Stimulated activated memory B cell treated with anti-CD40 and anti-IgM and Interleukin-4, amounts not matched to agents 10 μg/mL and 1 μg/mL and 100 μg/mL, for 72 hours (primary cell): Measurements from ENCODE around the gene ZDHHC21.
A peak's percentile ranks its signal among the peaks of the same experiment; 100 is the strongest.

ENCODE experiments used
- ATAC-seq: fragments of 150-1000 bp; cut with Tn5 transposase; 2 replicates; pipeline ENCODE4 v1.10.0; 2021
- H3K27ac Mint-ChIP-seq: one replicate; pipeline ENCODE4 v1.8.0; 2022; ENCODE audit warnings: mild to moderate bottlenecking, mixed read lengths
- H3K27me3 Mint-ChIP-seq: one replicate; pipeline ENCODE4 v1.8.0; 2022; ENCODE audit warnings: mixed read lengths
- H3K36me3 Mint-ChIP-seq: one replicate; pipeline ENCODE4 v1.8.0; 2022; ENCODE audit warnings: mixed read lengths
- H3K4me1 Mint-ChIP-seq: one replicate; pipeline ENCODE4 v1.8.0; 2022; ENCODE audit warnings: mixed read lengths
- H3K4me3 Mint-ChIP-seq: one replicate; pipeline ENCODE4 v1.8.0; 2022; ENCODE audit warnings: mild to moderate bottlenecking, moderate library complexity, mixed read lengths
- H3K9me3 Mint-ChIP-seq: one replicate; pipeline ENCODE4 v1.8.0; 2022; ENCODE audit warnings: mixed read lengths

The ZDHHC21 gene, protein sequence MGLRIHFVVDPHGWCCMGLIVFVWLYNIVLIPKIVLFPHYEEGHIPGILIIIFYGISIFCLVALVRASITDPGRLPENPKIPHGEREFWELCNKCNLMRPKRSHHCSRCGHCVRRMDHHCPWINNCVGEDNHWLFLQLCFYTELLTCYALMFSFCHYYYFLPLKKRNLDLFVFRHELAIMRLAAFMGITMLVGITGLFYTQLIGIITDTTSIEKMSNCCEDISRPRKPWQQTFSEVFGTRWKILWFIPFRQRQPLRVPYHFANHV

GRCh38 chr9:14693251-14693861, at the start of gene ZDHHC21:
ZDHHC21 (minus strand) TSS chr9:14693432; CDS start chr9:14674340, 19,092 bp downstream.
- H3K4me3 Mint-ChIP-seq: peak within 1 kb of the TSS; percentile 98
- ATAC-seq: peak; percentile 92
- H3K4me1 Mint-ChIP-seq: peaks cover 55% of the 10 kb centered on the region
- H3K27ac Mint-ChIP-seq: peak within 1 kb of the TSS; percentile 91
- no peaks in the 10 kb centered on the region for H3K9me3 Mint-ChIP-seq
- H3K36me3 Mint-ChIP-seq: peaks cover 16% of the 10 kb centered on the region
- H3K27me3 Mint-ChIP-seq: no peaks in the 10 kb centered on the region

- ATAC-seq: no peak
- Mint-ChIP-seq H3K27ac (no peak overlapping the region), H3K9me3 (peaks cover 4% of the 10 kb centered on the region), H3K4me1 (no peaks in the 10 kb centered on the region), H3K4me3 (no peak overlapping the region), H3K27me3 (peaks cover 12% of the 10 kb centered on the region), H3K36me3 (no peaks in the 10 kb centered on the region)
Measured at GRCh38 chr9:14741369-14741768, 48.1 kb upstream of the ZDHHC21 start.

DNA sequence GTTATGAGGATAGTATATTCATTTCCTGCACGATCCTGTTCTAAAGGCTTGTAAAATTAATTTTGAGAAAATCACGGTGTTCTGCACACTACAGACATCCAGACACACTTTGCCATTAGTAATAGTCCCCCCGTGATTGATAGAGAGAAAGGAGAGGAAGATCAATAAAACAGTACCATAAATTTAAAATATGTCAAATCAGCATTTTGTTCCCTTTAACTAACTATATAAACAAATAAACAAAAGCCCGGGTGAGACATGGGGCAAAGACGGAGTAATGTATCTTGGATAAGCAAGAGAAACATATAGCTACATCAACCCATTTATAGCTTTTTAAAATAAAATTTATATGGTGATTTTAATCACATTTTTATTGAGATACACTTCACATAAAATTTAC, 39.9 kb upstream of the ZDHHC21 start:
- H3K27me3 Mint-ChIP-seq: peaks cover 19% of the 10 kb centered on the region
- no peaks in the 10 kb centered on the region for H3K9me3 Mint-ChIP-seq
- no peaks in the 10 kb centered on the region for H3K4me1 Mint-ChIP-seq
- H3K36me3 Mint-ChIP-seq: no peaks in the 10 kb centered on the region
- no peak overlapping the region for H3K27ac Mint-ChIP-seq
- no peak overlapping the region for H3K4me3 Mint-ChIP-seq
- ATAC-seq: no peak

DNA sequence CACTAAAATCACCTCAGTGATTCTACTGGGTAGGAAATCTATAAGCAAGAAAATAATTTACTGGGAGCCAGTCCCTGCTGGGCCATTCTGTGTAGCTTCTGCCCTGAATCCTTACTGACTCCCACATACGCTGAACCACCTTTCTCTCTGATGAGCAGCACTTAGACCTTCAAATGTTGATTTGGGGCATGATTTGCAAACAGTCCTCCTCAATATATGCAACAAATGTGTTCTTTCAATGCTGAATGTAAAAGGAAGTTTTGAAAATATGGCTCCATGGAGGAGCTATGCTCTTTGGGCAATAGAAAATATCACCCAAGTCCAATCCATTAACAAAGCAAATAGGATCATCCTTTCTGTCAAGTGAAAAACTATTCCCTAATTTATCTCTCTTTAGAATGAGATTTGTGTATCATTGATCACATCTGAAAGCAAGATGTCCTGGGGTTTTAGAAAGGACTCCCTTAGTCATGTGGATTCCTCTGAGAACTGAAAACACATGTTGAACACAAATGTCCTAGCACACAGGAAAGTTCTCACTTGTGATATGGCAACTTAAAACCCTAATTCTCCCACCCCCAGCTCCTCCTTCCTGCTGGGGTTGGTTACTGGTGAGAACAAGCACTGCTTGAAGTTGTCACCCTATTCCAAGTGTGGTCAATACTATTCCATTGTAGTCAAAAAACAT, 38.2 kb upstream of the ZDHHC21 start:
- no peaks in the 10 kb centered on the region for H3K36me3 Mint-ChIP-seq
- H3K9me3 Mint-ChIP-seq: no peaks in the 10 kb centered on the region
- no peak overlapping the region for H3K27ac Mint-ChIP-seq
- no peak overlapping the region for H3K4me3 Mint-ChIP-seq
- peaks cover 9% of the 10 kb centered on the region for H3K27me3 Mint-ChIP-seq
- ATAC-seq: no peak
- H3K4me1 Mint-ChIP-seq: no peaks in the 10 kb centered on the region

DNA sequence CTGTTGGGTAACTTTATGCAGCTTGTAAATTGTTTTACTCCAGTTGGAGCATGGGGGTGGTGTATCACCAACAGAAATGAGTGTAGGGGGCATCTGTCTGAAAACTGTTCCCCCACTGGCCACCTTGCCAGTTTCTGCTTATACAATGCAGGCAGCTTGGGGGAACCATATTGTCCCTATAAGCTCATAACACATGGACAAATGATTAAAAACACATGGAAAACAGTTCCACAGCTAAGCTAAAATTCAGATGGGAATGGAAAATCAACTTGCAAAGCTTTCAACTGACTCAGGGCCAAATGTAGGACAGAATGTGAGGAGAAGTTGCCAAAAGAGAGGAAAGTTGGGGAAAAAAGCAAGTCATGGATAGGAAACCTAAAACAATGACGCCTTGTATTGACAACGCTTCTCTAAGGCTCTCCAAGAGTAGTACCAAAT, 37.2 kb upstream of the ZDHHC21 start:
- H3K4me1 Mint-ChIP-seq: no peaks in the 10 kb centered on the region
- H3K36me3 Mint-ChIP-seq: no peaks in the 10 kb centered on the region
- H3K9me3 Mint-ChIP-seq: no peaks in the 10 kb centered on the region
- H3K4me3 Mint-ChIP-seq: no peak overlapping the region
- no peak overlapping the region for H3K27ac Mint-ChIP-seq
- peaks cover 9% of the 10 kb centered on the region for H3K27me3 Mint-ChIP-seq
- no peak for ATAC-seq

DNA sequence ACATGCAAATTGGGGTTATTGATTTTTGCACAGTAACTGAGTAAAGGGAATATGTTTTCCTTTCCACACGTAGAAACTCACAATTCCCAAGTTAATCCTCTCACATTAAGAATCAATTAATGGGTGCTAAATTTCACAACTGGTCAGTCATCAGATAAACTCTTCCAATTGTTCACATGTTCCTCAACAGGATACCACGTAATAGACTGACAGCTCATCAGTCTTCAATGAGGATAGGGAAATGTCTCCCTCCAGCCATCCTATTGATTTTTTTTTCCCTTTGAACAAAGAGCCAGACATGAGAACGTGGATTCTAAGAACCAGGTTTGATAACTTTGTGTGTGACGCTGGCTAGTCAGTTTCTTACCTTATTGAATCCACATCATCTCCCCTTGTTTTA, 30.1 kb upstream of the ZDHHC21 start:
- ATAC-seq: no peak
- Mint-ChIP-seq H3K9me3 (no peaks in the 10 kb centered on the region), H3K27ac (no peak overlapping the region), H3K4me3 (no peak overlapping the region), H3K36me3 (no peaks in the 10 kb centered on the region), H3K4me1 (no peaks in the 10 kb centered on the region), H3K27me3 (no peaks in the 10 kb centered on the region)

GRCh38 chr9:14722391-14723035, 29.3 kb upstream of the ZDHHC21 start, which contains the start of gene CER1:
CER1 (minus strand) TSS chr9:14722733; CDS start chr9:14722672, 61 bp downstream.
- Mint-ChIP-seq H3K36me3 (no peaks in the 10 kb centered on the region), H3K9me3 (no peaks in the 10 kb centered on the region), H3K4me3 (no peak within 1 kb of the TSS), H3K27ac (no peak within 1 kb of the TSS), H3K27me3 (no peaks in the 10 kb centered on the region), H3K4me1 (no peaks in the 10 kb centered on the region)
- no peak for ATAC-seq

DNA sequence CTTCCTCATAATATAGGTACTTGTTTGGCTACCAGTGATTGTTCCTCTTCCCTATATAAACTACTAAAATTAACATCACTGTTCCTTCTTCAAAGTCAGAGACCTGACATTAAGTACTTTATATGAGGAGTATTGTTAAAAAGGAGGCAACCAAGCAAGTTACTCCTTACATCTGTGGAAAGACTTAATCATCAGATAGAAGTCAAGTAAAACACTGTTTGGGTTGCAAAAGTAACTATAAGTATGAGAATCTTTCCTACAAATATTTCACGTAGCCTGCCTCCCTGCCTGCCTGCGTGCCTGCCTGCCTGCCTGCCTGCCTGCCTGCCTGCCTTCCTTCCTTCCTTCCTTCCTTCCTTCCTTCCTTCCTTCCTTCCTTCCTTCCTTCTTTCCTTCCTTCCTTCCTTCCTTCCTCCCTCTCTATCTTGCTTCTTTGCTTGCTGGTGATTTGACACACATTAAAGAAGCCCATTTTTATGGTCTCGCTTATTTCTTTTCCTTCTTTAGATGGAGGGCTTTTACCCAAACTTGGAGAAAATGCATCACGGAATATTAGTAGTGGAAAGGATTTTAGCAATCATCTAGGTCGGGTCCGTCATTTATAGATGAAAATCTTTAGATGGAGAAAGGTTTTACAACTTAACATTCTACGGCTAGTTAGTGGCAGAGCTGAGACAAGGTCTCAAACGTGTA, 26.1 kb upstream of the ZDHHC21 start:
- Mint-ChIP-seq H3K27me3 (no peaks in the 10 kb centered on the region), H3K36me3 (no peaks in the 10 kb centered on the region), H3K4me1 (no peaks in the 10 kb centered on the region), H3K27ac (no peak overlapping the region), H3K9me3 (no peaks in the 10 kb centered on the region), H3K4me3 (no peak overlapping the region)
- no peak for ATAC-seq

GRCh38 chr9:14715102-14715501, 21.9 kb upstream of the ZDHHC21 start:
- H3K4me1 Mint-ChIP-seq: peaks cover 12% of the 10 kb centered on the region
- peaks cover 3% of the 10 kb centered on the region for H3K36me3 Mint-ChIP-seq
- H3K9me3 Mint-ChIP-seq: peaks cover 2% of the 10 kb centered on the region
- no peak overlapping the region for H3K27ac Mint-ChIP-seq
- no peak for ATAC-seq
- H3K4me3 Mint-ChIP-seq: no peak overlapping the region
- H3K27me3 Mint-ChIP-seq: no peaks in the 10 kb centered on the region

GRCh38 chr9:14713187-14713767, 20.0 kb upstream of the ZDHHC21 start:
- no peak overlapping the region for H3K27ac Mint-ChIP-seq
- H3K4me1 Mint-ChIP-seq: peaks cover 12% of the 10 kb centered on the region
- no peak for ATAC-seq
- H3K4me3 Mint-ChIP-seq: no peak overlapping the region
- H3K27me3 Mint-ChIP-seq: no peaks in the 10 kb centered on the region
- H3K36me3 Mint-ChIP-seq: peaks cover 6% of the 10 kb centered on the region
- H3K9me3 Mint-ChIP-seq: peaks cover 5% of the 10 kb centered on the region

DNA sequence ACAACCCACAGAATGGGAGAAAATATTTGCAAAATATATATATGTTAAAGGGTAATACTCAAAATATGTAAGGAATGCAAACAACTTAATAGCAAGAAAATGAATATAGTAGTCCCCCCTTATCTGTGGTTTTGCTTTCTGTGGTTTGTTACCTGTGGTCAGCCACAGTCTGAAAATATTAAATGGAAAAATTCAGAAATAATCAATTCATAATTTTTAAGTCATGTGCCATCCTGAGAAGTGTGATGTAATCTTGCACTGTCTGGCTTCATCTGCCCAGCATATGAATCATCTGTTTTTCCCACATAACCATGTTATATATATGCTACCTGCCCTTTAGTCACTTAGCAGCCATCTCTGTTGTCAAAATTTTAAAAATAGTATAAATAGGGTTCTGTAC, 17.6 kb upstream of the ZDHHC21 start:
- peaks cover 6% of the 10 kb centered on the region for H3K36me3 Mint-ChIP-seq
- ATAC-seq: no peak
- peaks cover 8% of the 10 kb centered on the region for H3K9me3 Mint-ChIP-seq

GRCh38 chr9:14706530-14707140, 13.4 kb upstream of the ZDHHC21 start:
- Mint-ChIP-seq H3K4me3 (peak overlapping the region; percentile 49), H3K9me3 (peaks cover 16% of the 10 kb centered on the region), H3K4me1 (peaks cover 12% of the 10 kb centered on the region), H3K27ac (no peak overlapping the region), H3K36me3 (peaks cover 12% of the 10 kb centered on the region), H3K27me3 (no peaks in the 10 kb centered on the region)
- ATAC-seq: peak; percentile 51

More for the DNA sequence above, 17.6 kb upstream of the ZDHHC21 start:
- Mint-ChIP-seq H3K27me3 (no peaks in the 10 kb centered on the region), H3K4me1 (peaks cover 24% of the 10 kb centered on the region), H3K4me3 (no peak overlapping the region), H3K27ac (no peak overlapping the region)

DNA sequence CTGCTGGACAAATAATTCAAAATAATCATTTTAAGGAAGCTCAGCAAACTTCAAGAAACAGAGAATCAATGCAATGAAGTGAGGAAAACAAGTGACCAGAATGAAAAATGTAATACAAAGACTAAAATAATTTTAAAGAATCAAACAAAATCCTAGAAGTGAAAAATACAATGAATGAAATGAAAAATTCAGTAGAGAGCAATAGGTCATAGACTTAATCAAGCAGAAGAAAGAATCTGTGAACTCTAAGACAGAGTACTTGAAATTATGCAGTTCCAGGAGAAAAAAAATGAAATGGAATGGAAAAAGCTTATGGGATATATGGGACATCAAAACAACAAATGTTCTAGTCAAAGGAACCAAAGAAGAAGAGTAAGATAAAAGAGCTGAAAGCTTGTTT, 11.8 kb upstream of the ZDHHC21 start:
- Mint-ChIP-seq H3K36me3 (peaks cover 8% of the 10 kb centered on the region), H3K27me3 (no peaks in the 10 kb centered on the region), H3K9me3 (peaks cover 13% of the 10 kb centered on the region), H3K4me3 (no peak overlapping the region), H3K4me1 (peaks cover 12% of the 10 kb centered on the region), H3K27ac (no peak overlapping the region)
- no peak for ATAC-seq

DNA sequence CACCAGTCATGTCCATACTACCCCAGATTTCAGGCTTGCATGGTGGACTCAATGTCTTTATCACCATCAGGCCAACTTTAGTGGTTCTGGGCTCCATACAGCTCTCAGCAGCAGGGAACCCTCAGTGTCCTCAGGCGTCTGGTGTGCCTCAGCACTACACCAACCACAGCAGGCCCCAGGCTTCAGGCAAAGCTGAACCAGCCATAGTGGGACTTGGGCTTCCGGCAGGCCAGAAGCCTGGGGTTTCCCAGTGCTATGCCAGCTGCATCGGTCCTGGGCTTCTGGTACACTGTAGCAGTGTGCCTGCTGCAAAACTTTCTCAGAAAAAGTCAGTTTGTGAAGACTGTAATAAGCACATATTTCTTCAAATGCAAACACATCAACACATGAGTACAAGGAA, 11.0 kb upstream of the ZDHHC21 start:
- Mint-ChIP-seq H3K9me3 (peaks cover 12% of the 10 kb centered on the region), H3K27me3 (no peaks in the 10 kb centered on the region), H3K4me3 (no peak overlapping the region), H3K4me1 (peaks cover 12% of the 10 kb centered on the region), H3K36me3 (peaks cover 6% of the 10 kb centered on the region), H3K27ac (no peak overlapping the region)
- ATAC-seq: no peak
